Jurkat, Clone E6-1 (cell line): ENCODE results near the gene ZDHHC3.

ENCODE experiments used
- DNase-seq: peaks from one replicate; pipeline ENCODE4 v3.0.0-alpha.2; 2011; ENCODE audit warnings: low read depth, low spot score
- H3K4me3 ChIP-seq: 2 replicates; pipeline ENCODE4 v1.5.1; 2011; ENCODE audit warnings: mild to moderate bottlenecking, low read length, control low read depth, moderate library complexity

ZDHHC3 gene

GRCh38 chr3:44880284-44880683, 95.7 kb downstream of the ZDHHC3 start:
- DNase-seq: no peak
- no peak overlapping the region for H3K4me3 ChIP-seq

GRCh38 chr3:44877333-44877732, 98.6 kb downstream of the ZDHHC3 start:
- no peak overlapping the region for H3K4me3 ChIP-seq
- DNase-seq: no peak

- no peak for DNase-seq
- H3K4me3 ChIP-seq: no peak overlapping the region
Observed at GRCh38 chr3:44875596-44875995, 100.4 kb downstream of the ZDHHC3 start.
